Measurements from ENCODE around the gene YIPF2. TPM values are rescaled to one million over a fixed set of nuclear protein-coding genes. Genes with fewer than 3 reads are reported as not detected.
A peak's percentile ranks its signal among the peaks of the same experiment; 100 is the strongest.

YIPF2 gene
- total RNA-seq, 1 experiment from 2014 or later: 65.5 TPM

DNA sequence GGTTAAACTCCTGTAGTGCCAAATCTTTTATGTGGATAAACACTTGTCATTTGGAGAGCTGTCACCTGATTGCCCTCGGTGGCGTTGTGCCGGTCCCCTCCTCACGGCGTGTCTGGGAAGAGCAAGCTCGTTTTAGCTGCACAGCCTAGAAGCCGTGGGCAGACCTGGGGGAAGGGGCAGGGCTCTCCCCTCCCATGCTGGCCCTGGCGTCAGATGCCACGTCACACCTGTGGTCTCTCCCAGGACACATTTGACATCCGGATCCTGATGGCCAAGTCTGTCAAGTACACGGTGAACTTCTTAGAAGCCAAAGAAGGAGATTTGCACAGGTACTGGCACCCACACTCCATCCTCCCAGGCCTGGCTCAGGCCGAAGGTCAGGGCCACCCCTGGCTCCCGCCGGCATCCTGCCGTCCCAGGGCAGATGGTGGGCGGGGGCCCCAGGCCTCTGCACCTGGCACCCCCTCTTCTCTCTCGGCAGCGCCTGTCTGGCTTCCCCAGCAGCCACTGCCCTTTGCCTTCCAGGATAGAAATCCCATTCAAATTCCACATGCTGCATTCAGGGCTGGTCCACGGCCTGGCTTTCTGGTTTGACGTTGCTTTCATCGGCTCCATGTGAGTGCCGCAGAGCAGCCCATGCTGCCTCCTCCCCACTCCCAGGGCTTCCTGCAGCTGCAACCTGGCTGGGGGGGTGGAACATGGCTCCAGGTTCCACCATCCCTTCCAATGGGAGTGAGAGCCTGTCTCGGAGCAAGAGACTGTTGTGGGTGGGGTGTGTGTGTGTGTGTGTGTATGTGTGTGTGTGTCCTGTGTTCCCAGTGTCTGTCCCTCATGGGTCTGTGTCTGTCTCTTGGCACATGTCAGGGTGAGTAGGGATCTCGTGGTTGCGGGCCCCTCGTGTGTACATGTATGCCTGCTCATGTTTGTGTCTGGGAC lies 8.8 kb downstream of the YIPF2 start:
- H3K4me1 Mint-ChIP-seq (ENCODE audit: insufficient read depth, unreplicated experiment): peaks cover 5% of the 10 kb centered on the region
- BruUV-seq (replicated peaks): no TSS peak

DNA sequence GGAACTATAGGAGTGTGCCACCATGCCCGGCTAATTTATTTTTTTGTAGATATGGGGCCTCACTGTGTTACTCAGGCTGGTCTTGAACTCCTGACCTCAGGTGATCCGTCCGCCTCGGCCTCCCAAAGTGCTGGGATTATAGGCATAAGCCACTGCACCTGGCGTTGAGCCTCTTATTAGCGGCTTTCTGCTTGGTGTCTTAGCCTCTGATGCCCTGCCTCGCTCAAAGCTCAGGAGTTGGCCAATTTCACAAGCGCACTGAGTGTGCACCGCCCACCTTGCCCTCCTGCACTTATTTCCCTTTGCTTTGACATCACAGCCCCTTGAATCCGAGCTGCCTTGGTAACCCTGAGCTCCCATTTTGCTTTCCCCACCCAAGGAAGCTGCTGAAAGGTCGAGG lies 10.1 kb downstream of the YIPF2 start:
- no peak for DNase-seq (ENCODE audit: unreplicated experiment)
- Mint-ChIP-seq H3K36me3 (ENCODE audit: insufficient read depth, unreplicated experiment) (peaks cover 79% of the 10 kb centered on the region), H3K4me3 (ENCODE audit: unreplicated experiment) (no peak overlapping the region), H3K27me3 (ENCODE audit: insufficient read depth, unreplicated experiment) (no peaks in the 10 kb centered on the region), H3K4me1 (ENCODE audit: insufficient read depth, unreplicated experiment) (peaks cover 5% of the 10 kb centered on the region), H3K27ac (ENCODE audit: low read depth, unreplicated experiment) (peak overlapping the region; percentile 59), H3K9me3 (ENCODE audit: unreplicated experiment) (no peaks in the 10 kb centered on the region)
- ChIA-PET POLR2A (interaction anchor here (0.5 to 1.8 kb wide), 2 partner anchors 9 to 22 kb away, joined by 4 to 7 read pairs; no protein-coding TSS in a partner anchor), CTCF (interaction anchor here (0.9 to 1.3 kb wide), 2 partner anchors 19 kb away, joined by 4 to 6 read pairs; no protein-coding TSS in a partner anchor)
- TF ChIP-seq, protein P1, sequence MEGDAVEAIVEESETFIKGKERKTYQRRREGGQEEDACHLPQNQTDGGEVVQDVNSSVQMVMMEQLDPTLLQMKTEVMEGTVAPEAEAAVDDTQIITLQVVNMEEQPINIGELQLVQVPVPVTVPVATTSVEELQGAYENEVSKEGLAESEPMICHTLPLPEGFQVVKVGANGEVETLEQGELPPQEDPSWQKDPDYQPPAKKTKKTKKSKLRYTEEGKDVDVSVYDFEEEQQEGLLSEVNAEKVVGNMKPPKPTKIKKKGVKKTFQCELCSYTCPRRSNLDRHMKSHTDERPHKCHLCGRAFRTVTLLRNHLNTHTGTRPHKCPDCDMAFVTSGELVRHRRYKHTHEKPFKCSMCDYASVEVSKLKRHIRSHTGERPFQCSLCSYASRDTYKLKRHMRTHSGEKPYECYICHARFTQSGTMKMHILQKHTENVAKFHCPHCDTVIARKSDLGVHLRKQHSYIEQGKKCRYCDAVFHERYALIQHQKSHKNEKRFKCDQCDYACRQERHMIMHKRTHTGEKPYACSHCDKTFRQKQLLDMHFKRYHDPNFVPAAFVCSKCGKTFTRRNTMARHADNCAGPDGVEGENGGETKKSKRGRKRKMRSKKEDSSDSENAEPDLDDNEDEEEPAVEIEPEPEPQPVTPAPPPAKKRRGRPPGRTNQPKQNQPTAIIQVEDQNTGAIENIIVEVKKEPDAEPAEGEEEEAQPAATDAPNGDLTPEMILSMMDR (IDR thresholded peaks at IDR 0.05; ENCODE audit: unreplicated experiment): no peak
- no TSS peak for BruUV-seq (replicated peaks)
- intact Hi-C loops (cut with micrococcal nuclease): loop anchor here (5.0 kb wide), 1 partner anchor 46 kb away; the partner anchor contains the start of gene CARM1

More for the DNA sequence above, 8.8 kb downstream of the YIPF2 start:
- intact Hi-C loops (cut with micrococcal nuclease): loop anchor here (5.0 kb wide), 1 partner anchor 47 kb away; the partner anchor contains the start of gene CARM1
- ChIA-PET POLR2A (no interaction called here), CTCF (interaction anchor here (0.6 to 1.3 kb wide), 2 partner anchors 17 to 86 kb away, joined by 3 to 6 read pairs; no protein-coding TSS in a partner anchor)
- H3K4me3 Mint-ChIP-seq (ENCODE audit: unreplicated experiment): no peak overlapping the region
- no peak overlapping the region for H3K27ac Mint-ChIP-seq (ENCODE audit: low read depth, unreplicated experiment)
- no peaks in the 10 kb centered on the region for H3K27me3 Mint-ChIP-seq (ENCODE audit: insufficient read depth, unreplicated experiment)
- TF ChIP-seq, protein P1 (IDR thresholded peaks at IDR 0.05; ENCODE audit: unreplicated experiment): no peak
- H3K36me3 Mint-ChIP-seq (ENCODE audit: insufficient read depth, unreplicated experiment): peaks cover 74% of the 10 kb centered on the region
- no peak for DNase-seq (ENCODE audit: unreplicated experiment)
- no peaks in the 10 kb centered on the region for H3K9me3 Mint-ChIP-seq (ENCODE audit: unreplicated experiment)

DNA sequence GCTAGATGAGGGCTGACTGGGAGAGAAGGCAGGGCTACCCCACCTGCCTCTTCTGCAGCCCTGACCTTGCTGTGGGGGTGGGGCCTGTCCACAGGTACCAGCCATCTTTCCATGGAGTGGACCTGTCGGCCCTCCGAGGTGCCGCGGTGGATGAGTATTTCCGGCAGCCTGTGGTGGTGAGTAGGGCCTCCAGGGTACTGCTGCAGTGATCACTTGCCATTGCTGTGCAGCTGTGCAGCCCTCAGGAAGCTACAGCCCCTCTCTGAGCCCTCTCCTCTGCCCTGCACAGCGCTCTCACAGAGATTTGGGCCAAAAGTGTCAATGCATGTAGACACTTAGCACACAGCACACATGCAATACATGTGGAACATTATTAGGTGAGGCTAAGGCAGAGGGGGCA lies 11.8 kb downstream of the YIPF2 start:
- POLR2A ChIA-PET: interaction anchor here (0.6 to 1.8 kb wide), 3 partner anchors 11 to 51 kb away, joined by 3 to 7 read pairs (median 4); no protein-coding TSS in a partner anchor
- TF ChIP-seq, protein P1 (IDR thresholded peaks at IDR 0.05; ENCODE audit: unreplicated experiment): no peak
- Mint-ChIP-seq H3K36me3 (ENCODE audit: insufficient read depth, unreplicated experiment) (peaks cover 82% of the 10 kb centered on the region), H3K9me3 (ENCODE audit: unreplicated experiment) (no peaks in the 10 kb centered on the region), H3K4me1 (ENCODE audit: insufficient read depth, unreplicated experiment) (peaks cover 5% of the 10 kb centered on the region), H3K27ac (ENCODE audit: low read depth, unreplicated experiment) (no peak overlapping the region), H3K4me3 (ENCODE audit: unreplicated experiment) (no peak overlapping the region), H3K27me3 (ENCODE audit: insufficient read depth, unreplicated experiment) (no peaks in the 10 kb centered on the region)
- CTCF ChIA-PET: interaction anchor here (0.7 to 2.0 kb wide), 3 partner anchors 19 to 51 kb away, joined by 3 to 11 read pairs (median 3); no protein-coding TSS in a partner anchor
- no TSS peak for BruUV-seq (replicated peaks)
- no peak for DNase-seq (ENCODE audit: unreplicated experiment)
- intact Hi-C loops (cut with micrococcal nuclease): loop anchor here (5.0 kb wide), 1 partner anchor 44 kb away; the partner anchor contains the start of gene CARM1

Data from MCF 10A (cell line).